NCI-H2081 (cell line): ENCODE data around the gene ADM5.

ENCODE experiments used
- DNase-seq, 2 experiments: peaks; one replicate each; lab custom pipeline; 2025; lab: John Stamatoyannopoulos, UW

Gene ADM5

GRCh38 chr19:49658566-49659442, 30.6 kb upstream of the ADM5 start:
- DNase-seq: no peak

GRCh38 chr19:49660338-49660961, 28.9 kb upstream of the ADM5 start:
- DNase-seq: no peak

- DNase-seq: no peak
These were observed 27.4 kb upstream of the ADM5 start for GRCh38 chr19:49662011-49662410.

GRCh38 chr19:49663224-49663623, 26.2 kb upstream of the ADM5 start:
- DNase-seq: no peak

- peak; percentile 90 to 93 for DNase-seq
These were observed 25.0 kb upstream of the ADM5 start for GRCh38 chr19:49664171-49665035.

GRCh38 chr19:49665036-49665350, 24.4 kb upstream of the ADM5 start:
- DNase-seq: no peak

GRCh38 chr19:49665351-49666119, 23.9 kb upstream of the ADM5 start, which contains the start of the genes BCL2L12 and IRF3:
TSS of gene BCL2L12 (plus strand) at chr19:49665933. CDS start at chr19:49666693, 760 bp downstream.
TSS of gene IRF3 (minus strand) at chr19:49665857. CDS start at chr19:49664838, 1,019 bp downstream.
- DNase-seq: peak; percentile 85 to 87

- no peak for DNase-seq
These were observed 23.3 kb upstream of the ADM5 start for GRCh38 chr19:49666120-49666444.

DNA sequence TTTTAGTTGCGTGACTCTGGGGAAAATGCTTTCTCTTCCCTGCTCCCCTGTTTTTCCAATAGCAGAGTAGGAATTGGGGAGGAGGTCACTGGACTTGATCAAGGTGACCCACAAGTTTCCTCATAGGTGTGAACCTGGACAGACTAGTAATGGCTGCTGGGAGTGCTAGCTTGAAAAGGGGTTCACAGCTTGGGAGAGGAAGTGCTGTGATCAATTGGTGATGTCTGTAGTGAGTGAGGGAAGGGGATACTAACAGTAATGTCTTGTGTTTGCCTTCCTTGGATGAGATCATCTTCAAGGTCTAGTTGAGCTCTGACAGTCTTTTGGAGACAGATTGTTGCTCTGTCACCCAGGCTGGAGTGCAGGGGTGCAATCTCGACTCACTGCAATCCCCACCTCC, 21.9 kb upstream of the ADM5 start:
- DNase-seq: no peak

- DNase-seq: no peak
These were observed 19.9 kb upstream of the ADM5 start for GRCh38 chr19:49669516-49669915.

GRCh38 chr19:49672131-49672919, 17.1 kb upstream of the ADM5 start:
- peak; percentile 64 to 67 for DNase-seq

GRCh38 chr19:49676136-49676783, 13.1 kb upstream of the ADM5 start:
- DNase-seq: peak; percentile 90 to 91

DNA sequence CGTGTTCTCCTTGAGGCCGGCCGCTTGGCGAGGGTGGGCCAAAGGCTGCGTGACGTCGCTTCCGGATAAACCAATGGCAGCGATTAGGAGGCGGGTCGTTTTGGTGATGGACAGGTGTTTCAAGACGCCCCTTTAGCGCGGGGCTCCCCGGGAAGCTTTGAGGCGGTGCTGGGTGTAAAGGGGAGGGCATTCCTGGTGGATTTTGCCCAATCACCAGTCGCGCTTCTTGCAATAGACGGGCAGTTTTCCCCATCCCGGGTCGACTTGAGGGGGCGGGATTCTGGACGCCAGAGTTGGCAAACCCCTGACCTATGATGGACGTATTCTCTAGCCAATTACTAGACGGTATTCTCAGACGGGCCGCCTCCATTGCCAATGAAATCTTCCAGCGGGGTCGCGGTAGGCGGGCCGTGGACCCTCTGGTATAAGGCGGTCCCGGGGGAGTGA, 12.6 kb upstream of the ADM5 start:
- peak; percentile 99 to 100 for DNase-seq

- DNase-seq: peak; percentile 38 to 60
These were observed 12.0 kb upstream of the ADM5 start, which contains the start of gene PRMT1 for GRCh38 chr19:49677231-49677900. TSS of gene PRMT1 (plus strand) at chr19:49677271. CDS start at chr19:49677281, 10 bp downstream.

GRCh38 chr19:49677901-49678674, 11.3 kb upstream of the ADM5 start:
- peak; percentile 53 to 64 for DNase-seq

DNA sequence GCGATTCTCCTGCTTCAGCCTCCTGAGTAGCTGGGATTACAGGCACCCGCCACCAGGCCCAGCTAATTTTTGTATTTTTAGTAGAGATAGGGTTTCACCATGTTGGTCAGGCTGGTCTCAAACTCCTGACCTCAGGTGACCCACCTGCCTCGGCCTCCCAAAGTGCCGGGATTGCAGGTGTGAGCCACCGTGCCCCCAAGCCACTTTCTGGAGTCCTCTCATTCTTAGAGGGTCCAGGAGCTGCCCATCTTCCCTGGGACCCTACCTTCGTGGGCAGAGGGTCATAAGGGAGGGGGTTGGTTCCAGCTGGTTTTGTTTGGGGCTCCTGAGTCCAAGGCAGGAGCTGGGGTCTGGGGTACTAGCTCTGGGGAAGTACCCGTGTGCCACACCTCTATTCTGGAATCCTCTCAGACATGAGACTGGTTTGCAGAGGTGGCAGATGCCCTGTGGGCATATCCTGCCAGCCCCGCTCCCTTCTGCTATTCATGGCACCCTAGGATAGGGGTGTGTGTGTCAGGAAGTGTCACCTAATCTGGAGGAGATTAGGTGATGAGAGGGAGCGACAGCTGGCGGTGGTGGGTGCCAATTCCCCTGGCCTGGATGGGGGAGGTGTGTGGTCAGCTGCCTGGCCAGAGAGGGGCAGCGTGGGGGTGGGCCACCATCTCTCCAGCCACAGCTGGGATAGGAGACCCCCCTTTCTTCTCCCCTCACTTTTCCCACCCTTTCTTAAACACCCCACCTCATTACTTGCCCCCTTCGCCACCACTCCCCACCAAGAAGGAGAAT, 10.2 kb upstream of the ADM5 start:
- peak in 1 of 2 experiments; percentile 27 for DNase-seq

DNA sequence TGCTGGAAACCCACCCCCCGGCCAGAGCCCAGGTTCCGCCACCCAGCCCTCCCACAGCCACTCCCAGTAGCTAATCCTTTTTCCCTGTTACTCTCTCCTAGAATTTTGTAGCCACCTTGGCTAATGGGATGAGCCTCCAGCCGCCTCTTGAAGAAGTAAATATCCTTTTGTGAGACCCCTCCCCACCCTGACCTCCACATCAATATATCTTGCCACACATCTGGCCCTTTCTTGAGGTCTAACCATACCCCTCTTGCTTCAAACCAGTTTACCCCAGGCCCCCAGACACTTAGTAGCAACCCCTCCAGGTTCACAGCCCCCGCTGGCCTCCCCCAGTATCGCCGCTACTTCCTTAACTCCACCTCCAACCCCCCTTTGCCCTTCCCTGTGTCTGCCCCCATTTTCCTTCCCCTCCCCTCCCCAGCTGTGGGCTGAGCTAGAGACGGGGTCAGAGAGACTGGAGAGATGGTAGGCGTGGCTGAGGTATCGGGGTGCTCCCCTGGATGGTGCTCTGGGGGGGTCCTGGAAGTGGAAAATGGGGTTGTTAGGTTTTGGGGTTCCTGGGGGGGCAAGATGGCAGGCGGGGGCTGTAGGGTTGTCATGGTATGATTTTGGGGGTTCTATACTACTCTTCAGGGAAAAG, 9.5 kb upstream of the ADM5 start:
- DNase-seq: no peak
